Raji (cell line): ENCODE measurements around the gene CREB3L2.

Experiments used
- POLR2A ChIP-seq: IDR thresholded peaks from 2 replicates; pipeline ENCODE4 v1.6.1; 2011; ENCODE audit warnings: low read depth, low read length, control low read depth; ENCODE audit not compliant: insufficient read depth

Gene CREB3L2

GRCh38 chr7:137936509-137937201, 65.2 kb downstream of the CREB3L2 start:
- TF ChIP-seq POLR2A = no peak

- no peak for TF ChIP-seq POLR2A
Observed at GRCh38 chr7:137935884-137936508, 65.9 kb downstream of the CREB3L2 start.

- no peak for TF ChIP-seq POLR2A
Observed at GRCh38 chr7:137934941-137935883, 66.7 kb downstream of the CREB3L2 start.

- no peak for TF ChIP-seq POLR2A
Observed at GRCh38 chr7:137934176-137934826, 67.6 kb downstream of the CREB3L2 start.

GRCh38 chr7:137933270-137934017, 68.4 kb downstream of the CREB3L2 start:
- TF ChIP-seq POLR2A = no peak

GRCh38 chr7:137932881-137933269, 69.0 kb downstream of the CREB3L2 start:
- no peak for TF ChIP-seq POLR2A

- no peak for TF ChIP-seq POLR2A
Observed at GRCh38 chr7:137931823-137932222, 70.1 kb downstream of the CREB3L2 start.

- TF ChIP-seq POLR2A = no peak
Observed at GRCh38 chr7:137930581-137930980, 71.3 kb downstream of the CREB3L2 start.

- no peak for TF ChIP-seq POLR2A
Observed at GRCh38 chr7:137928626-137929025, 73.3 kb downstream of the CREB3L2 start.

- TF ChIP-seq POLR2A = no peak
Observed at GRCh38 chr7:137927386-137927785, 74.5 kb downstream of the CREB3L2 start.

GRCh38 chr7:137925754-137926153, 76.1 kb downstream of the CREB3L2 start:
- no peak for TF ChIP-seq POLR2A

- no peak for TF ChIP-seq POLR2A
Observed at GRCh38 chr7:137925091-137925490, 76.8 kb downstream of the CREB3L2 start.

GRCh38 chr7:137923380-137923779, 78.5 kb downstream of the CREB3L2 start:
- TF ChIP-seq POLR2A = no peak

GRCh38 chr7:137920637-137921399, 81.1 kb downstream of the CREB3L2 start:
- TF ChIP-seq POLR2A = no peak
